ENCODE data around the gene SLC35E3. TPM values are rescaled to one million over a fixed set of nuclear protein-coding genes. Genes with fewer than 3 reads are reported as not detected.
A peak's percentile ranks its signal among the peaks of the same experiment; 100 is the strongest.

The SLC35E3 gene
- total RNA-seq, 1 donor from 2014 or later: 14.6 TPM

- peaks cover 52% of the 10 kb centered on the region for H3K36me3 ChIP-seq (ENCODE audit: insufficient read depth, low read length)
- TF ChIP-seq CTCF (IDR thresholded peaks at IDR 0.05; ENCODE audit: insufficient read depth, low read depth, low read length): no peak
- no peak for TF ChIP-seq EZH2 (IDR thresholded peaks at IDR 0.05; ENCODE audit: insufficient read depth, low read length)
- DNase-seq (ENCODE audit: low read depth) (no peak), FAIRE-seq (no peak)
- H3K9me3 Mint-ChIP-seq (ENCODE audit: unreplicated experiment): no peaks in the 10 kb centered on the region
- peak overlapping the region; percentile 41 for H3K27ac Mint-ChIP-seq (ENCODE audit: unreplicated experiment)
- no peaks in the 10 kb centered on the region for H3K27me3 Mint-ChIP-seq (ENCODE audit: low read depth, unreplicated experiment)
- no peaks in the 10 kb centered on the region for H3K9me3 ChIP-seq (ENCODE audit: insufficient read depth, low read depth, low read length)
- peaks cover 8% of the 10 kb centered on the region for H3K4me1 ChIP-seq (ENCODE audit: insufficient read depth, low read length)
- H3K9ac ChIP-seq (ENCODE audit: low read length): peak overlapping the region; percentile 30
- peak overlapping the region; percentile 34 for H3K4me3 ChIP-seq (ENCODE audit: insufficient read depth, low read depth, low read length)
- no peak overlapping the region for H3K27ac ChIP-seq (ENCODE audit: low read depth, low read length)
- peaks cover 94% of the 10 kb centered on the region for H3K79me2 ChIP-seq (ENCODE audit: insufficient read depth, low read length)
- peak overlapping the region; percentile 91 for H3K4me3 Mint-ChIP-seq (ENCODE audit: unreplicated experiment)
- H4K20me1 ChIP-seq (ENCODE audit: insufficient read depth, low read length): peaks cover 74% of the 10 kb centered on the region
- no peaks in the 10 kb centered on the region for H3K27me3 ChIP-seq (ENCODE audit: insufficient read depth, low read length)
- H3K36me3 Mint-ChIP-seq (ENCODE audit: low read depth, unreplicated experiment): peaks cover 33% of the 10 kb centered on the region
- H3K4me2 ChIP-seq (ENCODE audit: low read length): peak overlapping the region; percentile 72
- no peak overlapping the region for H2AFZ ChIP-seq (ENCODE audit: low read depth, low read length)
- H3K4me1 Mint-ChIP-seq (ENCODE audit: low read depth, unreplicated experiment): peaks cover 10% of the 10 kb centered on the region
These were observed 66.7 kb downstream of the SLC35E3 start for GRCh38 chr12:68812553-68813241.

GRCh38 chr12:68813242-68813593 lies 67.2 kb downstream of the SLC35E3 start:
- Mint-ChIP-seq H3K4me1 (ENCODE audit: low read depth, unreplicated experiment) (peaks cover 10% of the 10 kb centered on the region), H3K27me3 (ENCODE audit: low read depth, unreplicated experiment) (no peaks in the 10 kb centered on the region), H3K9me3 (ENCODE audit: unreplicated experiment) (no peaks in the 10 kb centered on the region), H3K4me3 (ENCODE audit: unreplicated experiment) (peak overlapping the region; percentile 91), H3K27ac (ENCODE audit: unreplicated experiment) (peak overlapping the region; percentile 21), H3K36me3 (ENCODE audit: low read depth, unreplicated experiment) (peaks cover 33% of the 10 kb centered on the region)
- peaks cover 79% of the 10 kb centered on the region for H4K20me1 ChIP-seq (ENCODE audit: insufficient read depth, low read length)
- no peak for DNase-seq (ENCODE audit: low read depth)
- H3K4me2 ChIP-seq (ENCODE audit: low read length): peak overlapping the region; percentile 72
- H3K4me1 ChIP-seq (ENCODE audit: insufficient read depth, low read length): peaks cover 8% of the 10 kb centered on the region
- H2AFZ ChIP-seq (ENCODE audit: low read depth, low read length): no peak overlapping the region
- peak overlapping the region; percentile 30 for H3K9ac ChIP-seq (ENCODE audit: low read length)
- no peak for FAIRE-seq
- peak overlapping the region; percentile 34 for H3K4me3 ChIP-seq (ENCODE audit: insufficient read depth, low read depth, low read length)
- H3K79me2 ChIP-seq (ENCODE audit: insufficient read depth, low read length): peaks cover 96% of the 10 kb centered on the region
- no peaks in the 10 kb centered on the region for H3K9me3 ChIP-seq (ENCODE audit: insufficient read depth, low read depth, low read length)
- no peak for TF ChIP-seq CTCF (IDR thresholded peaks at IDR 0.05; ENCODE audit: insufficient read depth, low read depth, low read length)
- no peak for TF ChIP-seq EZH2 (IDR thresholded peaks at IDR 0.05; ENCODE audit: insufficient read depth, low read length)
- no peaks in the 10 kb centered on the region for H3K27me3 ChIP-seq (ENCODE audit: insufficient read depth, low read length)
- H3K36me3 ChIP-seq (ENCODE audit: insufficient read depth, low read length): peaks cover 56% of the 10 kb centered on the region
- no peak overlapping the region for H3K27ac ChIP-seq (ENCODE audit: low read depth, low read length)
